ENCODE measurements around the gene STC2.

The STC2 gene

DNA sequence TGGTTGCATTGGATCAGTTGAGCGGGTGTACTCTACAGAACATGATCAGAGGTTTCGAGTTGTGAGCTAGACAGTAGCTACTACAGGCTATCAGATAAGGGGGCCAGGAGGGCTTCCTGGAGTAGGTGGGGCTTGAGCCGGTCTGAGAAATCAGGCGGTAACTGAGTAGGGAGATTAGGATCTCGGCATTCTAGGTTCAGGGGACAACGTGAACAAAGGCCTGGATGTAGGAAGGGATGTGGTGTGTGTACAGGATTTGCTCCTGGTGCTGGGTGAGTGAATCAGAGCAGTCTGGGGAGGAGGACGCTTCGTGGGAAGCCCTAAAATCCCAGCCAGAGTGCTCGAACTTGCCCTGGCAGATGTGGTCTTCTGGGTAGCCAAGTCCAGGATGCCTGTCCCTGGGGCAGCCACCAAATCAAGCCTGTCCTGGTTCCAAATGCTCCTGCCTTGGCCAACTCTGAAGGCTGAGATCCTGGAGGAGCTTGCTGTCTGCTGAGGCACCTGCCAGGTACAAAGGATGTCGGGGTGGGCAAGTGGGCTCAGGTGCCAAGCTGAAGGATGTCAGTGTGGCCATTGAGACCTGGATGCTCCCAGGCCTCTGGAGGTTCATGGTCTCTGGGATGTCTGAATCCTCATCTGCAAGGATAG is 33.4 kb downstream of the STC2 start:
- no peak for TF ChIP-seq CTCF (conservative IDR thresholded peaks at IDR 0.05; ENCODE audit: low read depth, low read length)
- DNase-seq (ENCODE audit: low read depth): no peak
- H3K4me3 ChIP-seq (ENCODE audit: low read depth, low read length): no peak overlapping the region

GRCh38 chr5:173293817-173294672 is 34.2 kb downstream of the STC2 start:
- TF ChIP-seq CTCF (conservative IDR thresholded peaks at IDR 0.05; ENCODE audit: low read depth, low read length): peak; percentile 95
- peak; percentile 88 for DNase-seq (ENCODE audit: low read depth)
- H3K4me3 ChIP-seq (ENCODE audit: low read depth, low read length): peak overlapping the region; percentile 19

- no peak for TF ChIP-seq CTCF (conservative IDR thresholded peaks at IDR 0.05; ENCODE audit: low read depth, low read length)
- peak; percentile 82 for DNase-seq (ENCODE audit: low read depth)
- no peak overlapping the region for H3K4me3 ChIP-seq (ENCODE audit: low read depth, low read length)
Measured at GRCh38 chr5:173291722-173292658, 36.2 kb downstream of the STC2 start.

- H3K4me3 ChIP-seq (ENCODE audit: low read depth, low read length): no peak overlapping the region
- DNase-seq (ENCODE audit: low read depth): peak; percentile 45
- no peak for TF ChIP-seq CTCF (conservative IDR thresholded peaks at IDR 0.05; ENCODE audit: low read depth, low read length)
Measured at GRCh38 chr5:173290477-173291131, 37.6 kb downstream of the STC2 start.

DNA sequence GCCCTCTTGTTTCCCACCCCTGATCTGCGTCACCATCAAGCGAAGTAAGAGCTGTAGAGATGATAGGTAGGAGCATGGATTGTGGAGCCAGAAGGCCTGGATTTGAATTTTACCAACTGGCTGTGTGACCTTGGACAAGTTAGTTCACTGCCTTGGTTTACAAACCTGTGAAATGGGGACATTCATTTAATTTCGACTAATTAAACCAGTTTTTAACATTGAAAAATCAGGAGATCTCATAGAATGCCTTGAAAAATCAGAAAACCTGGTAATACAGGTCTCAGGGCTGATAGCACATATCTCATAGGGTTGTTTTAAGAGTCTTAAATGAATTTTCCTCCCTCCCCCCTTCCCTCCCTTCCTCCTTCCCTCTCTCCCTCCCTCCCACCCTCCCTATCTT is 38.8 kb downstream of the STC2 start:
- TF ChIP-seq CTCF (conservative IDR thresholded peaks at IDR 0.05; ENCODE audit: low read depth, low read length): no peak
- H3K4me3 ChIP-seq (ENCODE audit: low read depth, low read length): no peak overlapping the region
- no peak for DNase-seq (ENCODE audit: low read depth)

DNA sequence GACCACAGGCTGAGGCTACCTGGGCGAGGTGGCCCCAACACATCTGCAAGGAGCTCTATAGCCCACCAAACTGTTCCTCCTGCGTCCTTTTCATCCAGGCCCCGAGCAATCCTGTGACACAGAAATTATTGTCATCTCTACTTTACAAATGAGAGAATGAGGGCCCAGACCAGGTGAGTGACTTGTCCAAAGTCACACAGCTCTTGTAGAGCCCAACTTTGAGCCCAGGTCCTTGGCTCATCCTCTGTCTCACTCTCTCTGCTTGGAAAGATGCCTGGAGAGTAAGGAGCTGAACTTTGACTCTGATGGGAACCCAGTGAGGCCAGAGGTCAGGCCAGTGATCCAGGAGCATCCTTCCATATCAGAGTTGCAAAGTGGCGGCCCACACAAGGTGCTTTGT is 39.6 kb downstream of the STC2 start:
- no peak for TF ChIP-seq CTCF (conservative IDR thresholded peaks at IDR 0.05; ENCODE audit: low read depth, low read length)
- no peak overlapping the region for H3K4me3 ChIP-seq (ENCODE audit: low read depth, low read length)
- DNase-seq (ENCODE audit: low read depth): no peak

All from choroid plexus epithelial cell (primary cell).